ENCODE results near the gene NCBP2L. TPM values are rescaled to one million over a fixed set of nuclear protein-coding genes. Genes with fewer than 3 reads are reported as not detected.

NCBP2L gene
- total and polyA plus RNA-seq, 2 experiments from 2014 or later: not detected

DNA sequence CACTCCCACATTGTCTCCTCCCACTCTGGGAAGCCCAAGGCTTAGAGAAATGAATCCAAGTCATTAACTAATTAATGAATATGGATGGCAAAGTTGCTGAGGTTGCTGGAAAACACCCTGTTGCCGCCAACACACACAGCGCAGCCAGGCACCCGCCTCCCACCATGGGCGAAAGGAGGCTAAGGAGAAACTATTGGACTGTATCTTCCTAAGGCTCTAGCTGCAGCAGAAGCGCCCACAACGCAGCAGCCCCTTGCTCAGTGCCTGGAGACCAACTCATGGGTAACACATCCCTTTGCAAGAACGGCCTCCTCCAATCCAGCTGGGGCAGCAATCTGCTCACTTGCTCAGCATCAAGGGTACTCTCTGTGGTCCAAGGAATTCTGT lies 36.1 kb upstream of the NCBP2L start:
- peak; percentile 27; the same call in 2 of the 3 replicates for ATAC-seq
- Histone ChIP-seq H3K4me3 (peak overlapping the region; percentile 55), H3K27me3 (ENCODE audit: insufficient read depth) (no peaks in the 10 kb centered on the region), H2AFZ (no peak overlapping the region), H3K4me2 (peak overlapping the region; percentile 67), H3K4me1 (ENCODE audit: insufficient read depth) (peaks cover 10% of the 10 kb centered on the region; the same call in 1 of the 2 replicates), H3K27ac (ENCODE audit: low read depth) (no peak overlapping the region), H3K36me3 (ENCODE audit: insufficient read depth) (no peaks in the 10 kb centered on the region), H3K9me2 (ENCODE audit: insufficient read depth) (no peaks in the 10 kb centered on the region), H3K79me2 (replicated peaks; ENCODE audit: insufficient read depth) (no peaks in the 10 kb centered on the region), H3F3A (replicated peaks; ENCODE audit: low read depth) (no peaks in the 10 kb centered on the region), H4K20me1 (replicated peaks; ENCODE audit: insufficient read depth) (no peaks in the 10 kb centered on the region)
- Mint-ChIP-seq H3K27ac (no peak overlapping the region), H3K4me3 (peak overlapping the region; percentile 85), H3K4me1 (peaks cover 24% of the 10 kb centered on the region), H3K27me3 (ENCODE audit: insufficient read depth, low read depth, poor library complexity) (peaks cover 6% of the 10 kb centered on the region), H3K36me3 (ENCODE audit: low read depth) (no peaks in the 10 kb centered on the region), H3K9me3 (no peaks in the 10 kb centered on the region)
- no peak for TF ChIP-seq EZH2phosphoT487 (IDR thresholded peaks at IDR 0.05; ENCODE audit: unreplicated experiment)
- no peak for TF ChIP-seq STAT1 (IDR thresholded peaks at IDR 0.05; ENCODE audit: unreplicated experiment)
- TF ChIP-seq CTCF (conservative IDR thresholded peaks at IDR 0.05; ENCODE audit: low read depth in 2 of 2): no peak
- no peak for TF ChIP-seq CREB1 (CRISPR knock-in tag; IDR thresholded peaks at IDR 0.05; ENCODE audit: low read depth)
- TF ChIP-seq EZH2 (IDR thresholded peaks at IDR 0.05; ENCODE audit: low read depth, unreplicated experiment): no peak
- TF ChIP-seq NANOG (IDR thresholded peaks at IDR 0.05; ENCODE audit: borderline replicate concordance): no peak
- no peak for TF ChIP-seq ZNF462 (CRISPR knock-in tag; IDR thresholded peaks at IDR 0.05)
- no peak for TF ChIP-seq ZNF114 (CRISPR knock-in tag; IDR thresholded peaks at IDR 0.05)
- no peak for TF ChIP-seq ETS1 (IDR thresholded peaks at IDR 0.05)
- TF ChIP-seq JUNB (IDR thresholded peaks at IDR 0.05; ENCODE audit: unreplicated experiment): no peak
- no peak for DNase-seq (ENCODE audit: low spot score)

All from GM23338 (cell line).